ENCODE results near the gene DHX36.

- TF ChIP-seq TEAD4 (IDR thresholded peaks at IDR 0.05) (no peak), TCF12 (IDR thresholded peaks at IDR 0.05; ENCODE audit: low read depth) (no peak), CEBPB (IDR thresholded peaks at IDR 0.05) (no peak), CREB1 (IDR thresholded peaks at IDR 0.05; ENCODE audit: low read depth) (no peak), FOXM1 (IDR thresholded peaks at IDR 0.05; ENCODE audit: borderline replicate concordance, low read depth) (no peak), YY1 (IDR thresholded peaks at IDR 0.05; ENCODE audit: low read depth) (no peak), TAF1 (IDR thresholded peaks at IDR 0.05; ENCODE audit: low read depth) (no peak)
Observed at GRCh38 chr3:154240235-154240634, 84.1 kb downstream of the DHX36 start.

Data from Ishikawa (cell line).